HG02970 (cell line): ENCODE measurements around the gene CLIC4.
A peak's percentile ranks its signal among the peaks of the same experiment; 100 is the strongest.
"Not testable (repeated sequence)": the region's sequence is repeated elsewhere in the genome, so short reads cannot be mapped to it uniquely, and the experiment has no call there.

Source experiments
- ATAC-seq: cut with Tn5 transposase; IDR thresholded peaks from one replicate; pipeline ENCODE4 v1.9.1; 2021; ENCODE audit warnings: mild to moderate bottlenecking, moderate library complexity, moderate number of reproducible peaks; ENCODE audit not compliant: unreplicated experiment, low FRiP score

Gene CLIC4

DNA sequence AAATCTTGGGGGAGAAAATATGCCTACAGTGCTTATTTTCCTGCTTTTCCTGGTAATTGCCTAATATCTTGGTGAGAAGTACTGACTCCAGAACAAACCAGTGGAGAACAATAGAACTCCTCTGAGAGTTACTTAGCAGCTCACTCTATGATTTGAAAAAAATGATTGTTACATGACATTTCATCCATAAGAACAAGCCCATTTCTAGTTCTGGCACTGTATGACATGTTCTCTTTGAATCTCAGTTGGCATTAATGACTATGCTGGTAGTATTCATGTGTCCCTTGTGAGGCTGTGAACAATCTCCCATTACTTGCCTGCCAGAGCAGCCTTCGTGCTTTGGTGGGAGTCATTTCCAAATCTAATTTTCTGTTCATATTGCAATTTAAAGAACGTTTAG is 58.0 kb downstream of the CLIC4 start:
- no peak for ATAC-seq

DNA sequence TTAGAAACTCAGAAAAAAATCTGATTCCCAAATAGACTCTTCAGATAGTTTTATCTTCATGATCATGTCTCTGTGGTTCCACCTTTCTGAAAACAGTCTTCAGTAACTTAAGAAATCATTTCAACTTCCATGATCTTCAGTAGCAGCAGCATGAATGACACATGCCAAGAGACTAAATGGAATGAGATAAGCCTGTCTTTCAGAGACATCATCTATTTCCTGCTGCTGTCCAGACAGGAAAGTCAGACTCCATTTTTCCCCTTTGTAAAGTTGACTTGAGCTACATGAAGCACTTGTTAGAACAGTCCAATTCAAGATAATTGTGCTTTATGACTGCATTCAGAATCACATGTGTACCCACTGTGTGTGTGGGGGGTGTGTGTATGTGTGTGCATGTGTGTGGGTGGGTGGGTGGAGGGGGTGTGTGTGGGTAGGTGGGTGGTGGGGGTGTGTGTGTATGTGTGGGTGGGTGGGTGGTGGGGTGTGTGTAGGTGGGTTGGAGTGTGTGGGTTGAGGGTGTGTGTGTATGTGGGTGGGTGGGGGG is 58.8 kb downstream of the CLIC4 start:
- no peak for ATAC-seq

DNA sequence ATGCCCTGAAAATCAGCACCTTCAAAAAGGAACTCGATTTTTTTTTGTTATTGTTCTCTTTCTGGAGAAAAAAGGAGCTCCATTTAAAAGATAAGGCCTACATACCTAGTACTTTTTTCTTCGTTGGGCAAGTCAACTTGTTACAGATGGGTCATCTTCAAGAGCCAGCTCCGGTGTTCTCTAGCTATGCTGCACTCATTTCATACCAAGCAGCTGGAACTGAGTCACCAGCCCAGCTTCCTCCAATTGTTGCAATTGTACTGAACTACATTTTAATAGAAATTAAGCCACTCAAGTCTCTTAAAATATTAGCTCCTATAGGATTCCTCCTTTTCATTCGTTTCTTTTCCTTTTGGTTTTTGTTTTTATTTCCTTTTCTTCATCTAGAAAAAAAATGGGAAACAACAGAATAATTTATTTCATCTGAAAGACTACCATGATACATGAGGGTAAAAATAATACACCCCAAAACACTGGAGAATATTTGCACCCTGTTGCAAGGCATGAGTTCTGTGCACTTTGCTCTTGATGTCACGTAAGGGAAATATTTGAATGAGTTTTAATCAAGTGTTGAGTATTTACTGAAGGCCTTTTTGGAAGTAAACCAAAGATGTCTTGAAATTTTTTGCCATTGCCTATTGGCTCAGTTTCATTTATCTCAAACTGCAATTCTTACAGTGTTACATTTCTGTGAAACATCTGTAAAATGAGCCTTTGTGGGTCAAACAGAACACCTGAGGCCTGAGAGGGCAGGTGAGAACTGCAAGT is 60.5 kb downstream of the CLIC4 start:
- no peak for ATAC-seq

DNA sequence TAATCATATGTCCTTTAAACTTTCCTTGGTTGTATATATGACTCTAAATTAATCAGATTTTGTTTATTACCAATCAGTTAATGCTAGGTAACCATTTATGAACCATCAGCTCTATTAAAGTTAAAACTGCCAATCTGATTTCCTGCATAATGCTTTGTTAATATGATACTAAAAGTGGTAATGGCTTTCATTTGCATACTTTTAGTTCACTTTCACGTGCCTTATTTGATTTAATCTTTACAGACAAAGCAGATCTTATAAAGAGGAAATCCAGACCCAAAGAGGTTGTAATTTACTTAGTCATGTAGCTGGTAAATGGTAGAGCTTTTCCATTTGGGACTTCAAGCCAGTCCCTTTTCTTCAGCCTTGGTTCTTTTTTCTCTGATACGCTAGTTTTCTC is 61.3 kb downstream of the CLIC4 start:
- no peak for ATAC-seq

DNA sequence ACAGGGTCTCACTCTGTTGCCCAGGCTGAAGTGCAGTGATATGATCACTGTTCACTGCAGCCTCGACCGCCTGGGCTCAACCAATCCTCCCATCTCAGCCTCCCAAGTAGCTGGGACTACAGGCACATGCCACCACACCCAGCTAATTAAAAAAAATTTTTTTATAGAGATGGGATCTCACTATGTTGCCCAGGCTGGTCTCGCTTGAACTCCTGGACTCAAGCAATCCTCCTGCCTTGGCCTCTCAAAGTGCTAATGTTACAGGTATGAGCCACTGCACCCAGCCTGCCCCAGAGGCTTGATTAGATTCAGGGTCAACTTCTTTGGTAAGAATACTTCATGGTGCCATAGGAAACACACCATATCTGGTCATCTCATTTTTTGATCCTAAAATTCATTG is 66.2 kb downstream of the CLIC4 start:
- not testable (repeated sequence) for ATAC-seq

DNA sequence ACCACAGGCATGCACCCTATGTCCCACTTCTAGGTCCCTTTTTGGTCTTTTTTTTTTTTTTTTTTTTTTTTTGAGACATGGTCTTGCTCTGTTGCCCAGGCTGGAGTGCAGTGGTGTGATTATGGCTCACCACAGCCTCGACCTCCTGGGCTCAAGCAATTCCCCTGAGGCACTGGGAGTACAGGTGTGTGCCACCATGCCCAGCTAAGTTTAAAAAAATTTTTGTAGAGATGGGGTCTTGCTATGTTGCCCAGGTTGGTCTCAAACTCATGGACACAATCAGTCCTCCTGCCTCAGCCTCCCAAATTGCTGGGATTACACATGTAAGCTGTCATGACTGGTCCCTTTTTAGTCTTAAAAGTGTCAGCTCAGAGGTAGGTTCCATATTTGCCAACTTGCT is 75.0 kb downstream of the CLIC4 start:
- ATAC-seq: not testable (repeated sequence)

DNA sequence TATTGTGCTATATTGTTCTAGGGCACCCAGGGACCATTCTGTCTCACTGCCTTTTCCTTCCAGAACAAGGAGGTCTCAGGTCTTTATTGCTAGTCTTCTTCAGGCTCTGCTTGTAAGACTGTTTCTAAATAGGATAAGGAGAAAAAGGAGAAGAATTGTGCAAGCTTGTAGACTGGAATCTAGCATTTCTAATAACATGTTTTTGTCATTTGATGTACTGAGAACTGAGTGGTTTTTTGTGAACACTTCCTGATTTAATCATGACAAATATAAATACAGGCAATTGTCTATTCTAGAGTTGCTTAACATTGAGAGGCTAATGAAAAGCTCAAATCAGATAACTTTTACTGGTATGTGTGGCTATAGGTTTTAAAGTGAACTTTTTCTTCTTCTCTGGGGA is 77.6 kb downstream of the CLIC4 start:
- ATAC-seq: no peak

DNA sequence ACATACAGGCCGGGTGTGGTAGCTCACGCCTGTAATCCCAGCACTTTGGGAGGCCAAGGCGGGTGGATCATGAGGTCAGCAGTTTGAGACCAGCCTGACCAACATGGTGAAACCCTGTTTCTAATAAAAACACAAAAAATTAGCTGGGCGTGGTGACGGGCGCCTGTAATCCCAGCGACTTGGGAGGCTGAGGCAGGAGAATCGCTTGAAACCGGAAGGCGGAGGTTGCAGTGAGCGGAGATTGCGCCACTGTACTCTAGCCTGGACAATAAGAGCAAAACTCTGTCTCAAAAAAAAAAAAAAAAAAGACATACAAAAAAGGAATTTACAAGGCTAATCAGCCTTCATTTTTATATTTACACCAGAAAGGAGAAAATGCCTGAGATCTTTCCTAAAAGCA is 78.2 kb downstream of the CLIC4 start:
- ATAC-seq: not testable (repeated sequence)

DNA sequence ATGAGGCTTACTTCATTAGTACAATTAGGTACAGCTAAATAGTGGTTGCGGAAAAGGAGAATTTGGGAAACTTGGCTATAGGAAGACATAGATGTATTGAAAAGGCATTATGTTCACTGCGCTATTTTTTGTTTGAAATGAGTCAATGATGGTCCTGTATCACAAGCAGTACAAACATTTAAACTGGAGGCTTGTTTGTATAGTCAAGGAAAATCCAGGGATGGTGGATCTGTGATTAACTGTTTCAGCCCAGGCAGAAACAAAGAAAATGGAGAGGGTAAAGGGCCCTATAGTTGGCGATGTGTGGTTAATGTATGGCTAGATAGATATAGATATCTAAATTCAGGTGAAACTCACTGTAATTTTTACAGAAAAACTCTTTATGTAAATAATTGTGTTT is 79.9 kb downstream of the CLIC4 start:
- no peak for ATAC-seq

DNA sequence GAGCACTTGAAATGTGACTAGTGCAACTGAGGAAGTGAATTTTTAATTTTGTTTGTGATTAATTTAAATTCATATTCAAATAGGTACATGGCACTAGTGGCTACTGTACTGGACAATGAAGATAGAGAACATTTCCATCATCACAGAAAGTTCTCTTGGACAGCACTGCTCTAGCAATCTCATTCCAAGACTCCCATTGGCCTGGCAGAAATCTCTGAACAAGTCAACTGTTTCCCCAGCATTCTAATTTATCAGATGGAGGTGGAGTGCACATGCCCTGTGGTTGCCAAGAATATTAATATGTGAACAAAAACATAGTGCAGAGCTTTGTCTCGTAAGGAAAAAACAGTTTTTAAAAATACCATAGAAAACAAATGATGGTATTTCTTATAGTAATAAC is 81.3 kb downstream of the CLIC4 start:
- ATAC-seq: no peak

DNA sequence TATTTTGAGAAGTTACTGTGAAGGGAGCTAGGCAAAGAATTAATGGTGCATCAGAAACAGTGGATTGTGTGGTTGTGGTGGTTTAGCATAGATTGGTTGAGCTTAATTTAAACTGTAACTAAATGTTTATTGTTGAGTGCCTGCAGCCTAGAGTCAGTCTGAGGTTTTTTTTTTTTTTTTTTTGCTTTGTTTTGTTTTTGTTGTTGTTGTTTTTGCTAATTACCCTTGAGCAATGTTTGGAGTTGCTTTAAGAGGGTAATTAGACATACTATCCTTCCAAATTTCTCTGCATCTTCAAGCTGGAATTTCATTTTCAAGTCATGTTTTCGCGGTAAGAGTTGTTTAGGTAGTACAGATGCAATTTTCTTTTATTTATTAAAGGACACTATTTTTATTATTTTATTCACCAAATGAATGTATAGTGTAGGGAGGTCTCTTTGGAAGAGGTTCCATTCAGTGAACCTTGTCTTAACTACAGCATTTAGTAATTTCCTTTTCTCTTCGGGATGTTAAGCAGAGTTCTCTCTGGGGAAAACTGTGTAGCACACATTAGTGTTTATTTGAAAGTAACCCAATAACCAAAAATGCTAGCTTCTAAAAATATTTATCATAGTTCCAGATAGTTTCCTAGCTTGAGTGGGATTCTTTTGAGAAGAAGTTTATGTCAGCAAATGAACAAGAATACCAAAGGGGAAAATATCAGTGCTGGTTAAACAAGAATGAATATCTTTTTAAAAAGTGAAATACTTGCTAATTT is 82.3 kb downstream of the CLIC4 start:
- ATAC-seq: no peak

DNA sequence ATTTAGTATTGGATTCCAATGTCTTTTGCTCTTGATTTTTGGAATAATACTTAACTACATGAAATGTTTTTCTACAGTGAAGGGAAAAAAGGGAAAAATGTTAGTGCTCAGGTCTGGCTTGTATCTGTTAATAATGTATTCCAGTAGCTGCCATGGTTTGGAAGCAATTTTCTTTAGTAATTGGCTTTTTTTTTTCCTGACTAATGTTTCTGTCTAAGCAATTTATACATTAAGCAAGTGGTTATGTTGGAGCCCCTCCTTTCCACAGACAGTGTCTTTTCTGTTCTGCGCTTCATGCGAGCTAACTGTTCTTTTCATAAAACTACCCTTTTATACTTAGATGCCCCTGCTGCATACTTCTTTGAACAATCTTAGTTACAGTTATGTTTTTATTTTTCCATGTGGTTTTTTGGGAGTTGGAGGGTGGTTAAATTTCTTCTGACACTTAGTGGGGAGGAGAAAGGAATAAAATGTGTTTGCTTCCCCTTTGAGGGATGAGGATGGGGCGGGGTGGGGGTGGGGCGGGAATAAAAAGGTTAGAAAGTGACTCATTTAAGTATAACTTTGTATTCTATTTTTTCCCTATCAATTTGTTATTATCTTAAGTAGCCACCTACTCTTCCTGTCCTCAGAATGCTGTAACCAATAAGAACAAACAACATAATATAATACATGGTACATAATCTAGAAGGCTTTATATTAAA is 83.1 kb downstream of the CLIC4 start:
- no peak for ATAC-seq

DNA sequence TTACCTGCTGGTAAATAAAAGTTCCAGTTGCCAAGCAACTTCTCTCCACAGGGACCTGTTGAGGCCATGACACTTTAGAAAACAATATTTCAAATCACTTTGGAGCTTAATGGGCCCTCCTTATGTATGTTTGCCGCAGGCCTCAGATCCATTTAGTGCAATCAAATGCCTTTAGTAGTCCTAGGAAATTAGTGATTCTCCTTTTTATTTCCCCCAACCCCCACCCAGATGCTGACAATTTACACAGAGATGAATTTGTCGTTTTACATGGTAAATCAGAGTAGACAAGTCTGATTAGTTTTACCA is 83.6 kb downstream of the CLIC4 start:
- ATAC-seq: no peak

DNA sequence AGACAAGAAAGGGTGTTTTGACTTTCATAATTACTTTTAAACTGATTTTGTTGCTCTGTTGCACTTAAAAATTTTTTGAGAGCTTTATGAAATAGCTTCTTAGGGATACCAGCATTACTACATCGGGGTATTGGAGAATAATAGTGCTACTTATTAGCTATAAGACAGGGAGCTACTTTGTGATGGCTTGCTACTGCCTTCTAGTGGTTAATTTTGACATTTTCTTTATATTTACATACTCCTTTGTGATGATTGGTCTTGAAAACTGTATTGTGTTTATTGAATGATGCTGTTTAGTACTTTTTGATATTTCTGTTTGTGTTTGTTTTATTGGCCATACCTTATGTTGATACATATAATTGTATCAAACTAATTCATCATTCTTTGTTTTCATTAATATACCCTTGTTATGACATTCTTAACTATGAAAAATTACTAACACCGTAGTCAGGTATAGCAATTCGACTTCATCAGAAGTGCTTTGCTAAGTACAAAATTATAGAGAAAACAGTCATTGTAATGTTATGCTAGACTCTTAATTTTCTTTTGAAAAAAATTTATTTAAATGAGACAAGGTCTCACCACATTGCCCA is 85.5 kb downstream of the CLIC4 start:
- no peak for ATAC-seq

DNA sequence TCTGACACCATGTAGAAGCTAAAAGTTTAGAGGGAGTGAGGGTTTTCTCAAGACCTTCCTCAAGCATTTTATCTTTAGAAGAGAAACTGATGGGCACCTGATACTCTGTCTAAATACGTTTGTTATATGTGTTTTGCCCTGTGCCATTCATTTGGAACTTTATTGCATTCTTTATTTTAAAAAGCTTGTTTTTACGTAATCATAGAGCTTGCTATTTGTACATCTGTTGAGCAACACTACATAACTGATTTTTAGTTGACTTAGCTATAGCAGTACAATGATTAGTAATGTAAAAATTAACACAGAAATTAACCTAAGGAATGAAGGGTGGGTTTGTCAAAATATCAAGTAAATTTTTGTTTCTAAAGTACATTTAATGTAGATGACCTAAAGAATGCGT is 96.3 kb downstream of the CLIC4 start:
- no peak for ATAC-seq

DNA sequence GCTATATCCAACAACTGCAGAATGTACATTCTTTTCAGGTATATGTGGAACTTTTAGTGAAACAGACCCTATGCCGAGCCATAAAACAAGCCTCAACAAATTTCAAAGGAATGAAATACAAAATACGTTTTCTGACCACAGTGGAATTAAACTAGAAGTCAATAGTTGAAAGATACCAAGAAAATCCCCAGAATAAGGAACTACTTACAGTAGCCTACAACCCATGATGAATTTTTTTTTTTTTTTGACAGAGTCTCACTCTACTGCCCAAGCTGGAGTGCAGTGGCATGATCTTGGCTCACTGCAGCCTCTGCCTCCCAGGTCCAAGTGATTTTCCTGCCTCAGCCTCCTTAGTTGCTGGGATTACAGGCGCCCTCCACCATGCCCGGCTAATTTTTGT is 101.4 kb downstream of the CLIC4 start:
- ATAC-seq: no peak

DNA sequence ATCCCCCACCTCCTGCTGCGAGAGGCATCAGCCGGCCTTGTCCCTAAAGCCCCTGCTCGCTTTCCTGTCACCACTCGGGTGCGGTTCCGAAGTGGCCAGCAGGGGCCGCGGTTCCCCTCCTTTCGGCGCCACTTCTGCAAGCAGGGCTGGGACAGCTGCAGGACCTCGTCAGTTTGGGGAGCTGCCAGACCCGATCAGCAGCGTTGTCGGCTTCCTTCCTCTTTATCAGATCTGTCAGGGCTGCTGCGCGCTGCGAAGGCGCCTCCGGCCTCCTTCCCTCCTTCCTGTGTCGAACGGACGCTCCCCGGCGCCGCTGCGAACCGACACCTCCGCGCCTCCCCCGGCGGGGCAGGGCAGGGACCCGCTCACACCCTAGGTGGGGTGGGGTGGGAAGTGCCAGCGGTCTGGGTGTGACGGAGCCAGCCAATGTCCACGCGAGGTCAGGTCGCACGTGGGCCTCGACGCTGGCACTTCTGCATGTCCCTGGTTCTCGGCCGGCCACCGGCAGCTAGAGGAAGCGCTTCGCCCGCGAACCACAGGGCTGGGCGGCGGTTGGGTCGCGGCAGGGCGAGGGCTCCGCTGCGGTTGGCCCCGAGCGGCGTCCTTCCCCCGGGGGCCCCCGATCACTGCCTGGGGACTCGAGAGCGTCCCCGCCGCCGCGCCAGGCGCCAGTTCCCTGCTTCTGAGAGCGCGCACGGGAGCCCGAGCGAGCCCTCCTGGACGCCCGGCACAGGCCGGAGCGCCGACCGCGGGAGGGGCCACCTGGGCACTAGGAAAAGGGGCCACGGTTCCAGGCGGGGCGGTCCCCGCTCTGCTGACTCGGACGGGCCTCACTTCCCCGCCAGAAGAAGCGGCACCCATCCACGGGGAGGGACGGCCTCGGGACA is 103.0 kb downstream of the CLIC4 start:
- ATAC-seq: peak; percentile 76

DNA sequence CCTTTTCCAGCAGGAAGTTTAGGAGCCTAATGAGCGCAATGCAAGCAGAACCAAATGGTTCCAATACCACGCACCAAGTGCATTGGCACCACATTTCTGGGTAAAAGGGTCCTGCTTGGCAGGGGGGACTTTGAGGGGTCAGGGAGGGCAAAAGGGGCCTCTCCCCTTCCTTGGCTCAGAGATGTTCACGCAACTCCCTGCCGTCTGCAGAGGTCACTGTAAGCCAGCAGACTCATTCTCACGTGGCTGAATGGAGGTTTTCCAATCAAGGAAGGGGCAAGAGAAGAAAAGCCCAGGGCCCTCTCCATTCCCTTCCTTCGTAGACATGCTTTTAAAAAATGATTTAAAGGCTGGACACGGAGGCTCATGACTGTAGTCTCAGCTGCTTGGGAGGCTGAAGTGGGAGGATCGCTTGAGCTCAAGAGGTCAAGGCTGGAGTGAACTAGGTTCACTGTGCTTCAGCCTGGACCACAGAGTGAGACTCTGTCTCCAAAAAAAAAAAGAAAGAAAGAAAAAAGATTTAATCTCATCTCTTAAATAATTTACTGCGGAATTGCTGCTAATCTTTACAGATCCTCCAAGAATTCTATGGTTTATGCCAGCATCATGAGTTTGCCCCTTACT is 104.5 kb downstream of the CLIC4 start:
- no peak for ATAC-seq

DNA sequence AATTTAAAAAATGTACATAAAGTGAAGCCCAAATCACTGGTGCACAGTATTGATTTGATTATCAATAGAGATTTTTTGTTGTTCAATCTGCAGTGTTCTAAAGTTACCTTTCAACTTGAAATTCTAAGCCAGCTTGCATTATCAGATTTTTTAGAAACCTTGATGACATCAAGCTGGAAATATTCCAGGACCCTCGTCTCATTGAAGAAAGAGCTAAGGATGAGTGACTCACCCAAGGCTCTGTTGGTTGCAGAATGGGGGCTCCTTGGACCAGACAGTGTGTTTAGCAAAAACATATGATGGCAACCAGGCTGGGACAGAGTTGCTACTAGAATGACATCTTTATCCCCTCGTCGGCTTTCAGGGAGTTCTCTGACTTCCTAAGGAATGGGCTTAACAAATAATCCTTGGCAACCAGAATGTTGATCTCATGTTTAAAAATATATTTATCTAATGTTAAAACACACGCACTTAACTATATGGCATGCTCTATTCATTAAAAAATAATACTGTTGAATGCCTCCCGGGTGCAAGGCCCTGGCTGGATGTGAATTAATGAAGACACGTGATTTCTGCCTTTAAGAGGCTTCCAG is 105.2 kb downstream of the CLIC4 start:
- ATAC-seq: no peak
